GM12873 (cell line): ENCODE data around the gene GLIS1.

Experiments
- TF ChIP-seq, protein P1 (sequence below): IDR thresholded peaks from 2 replicates; pipeline ENCODE4 v1.5.1; 2012; ENCODE audit warnings: low read depth, mild to moderate bottlenecking, moderate library complexity, low read length, control low read depth; ENCODE audit not compliant: insufficient read depth; ENCODE audit errors: missing control alignments

The GLIS1 gene

GRCh38 chr1:53557830-53558738, 180.9 kb downstream of the GLIS1 start:
- TF ChIP-seq, protein P1, sequence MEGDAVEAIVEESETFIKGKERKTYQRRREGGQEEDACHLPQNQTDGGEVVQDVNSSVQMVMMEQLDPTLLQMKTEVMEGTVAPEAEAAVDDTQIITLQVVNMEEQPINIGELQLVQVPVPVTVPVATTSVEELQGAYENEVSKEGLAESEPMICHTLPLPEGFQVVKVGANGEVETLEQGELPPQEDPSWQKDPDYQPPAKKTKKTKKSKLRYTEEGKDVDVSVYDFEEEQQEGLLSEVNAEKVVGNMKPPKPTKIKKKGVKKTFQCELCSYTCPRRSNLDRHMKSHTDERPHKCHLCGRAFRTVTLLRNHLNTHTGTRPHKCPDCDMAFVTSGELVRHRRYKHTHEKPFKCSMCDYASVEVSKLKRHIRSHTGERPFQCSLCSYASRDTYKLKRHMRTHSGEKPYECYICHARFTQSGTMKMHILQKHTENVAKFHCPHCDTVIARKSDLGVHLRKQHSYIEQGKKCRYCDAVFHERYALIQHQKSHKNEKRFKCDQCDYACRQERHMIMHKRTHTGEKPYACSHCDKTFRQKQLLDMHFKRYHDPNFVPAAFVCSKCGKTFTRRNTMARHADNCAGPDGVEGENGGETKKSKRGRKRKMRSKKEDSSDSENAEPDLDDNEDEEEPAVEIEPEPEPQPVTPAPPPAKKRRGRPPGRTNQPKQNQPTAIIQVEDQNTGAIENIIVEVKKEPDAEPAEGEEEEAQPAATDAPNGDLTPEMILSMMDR: no peak

DNA sequence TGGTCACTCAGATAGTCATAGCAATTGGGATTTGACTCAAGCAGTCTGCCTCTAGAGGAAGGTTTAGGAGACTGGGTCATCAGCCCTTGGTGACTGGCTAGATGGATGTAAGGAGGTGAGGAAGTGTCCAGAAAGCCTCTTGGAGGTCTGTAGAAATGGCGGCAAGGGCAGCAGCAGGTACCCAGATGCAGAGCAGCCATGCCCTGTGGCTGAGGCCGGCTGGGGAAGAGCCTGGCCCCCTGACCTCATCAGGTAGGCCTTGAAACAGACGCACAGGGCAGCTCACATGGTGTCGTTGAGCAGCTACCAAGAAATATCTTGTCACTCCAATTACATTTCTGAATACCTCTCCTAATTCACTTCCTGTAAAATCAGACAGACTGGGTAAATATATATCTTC, 181.6 kb downstream of the GLIS1 start:
- TF ChIP-seq, protein P1: no peak

DNA sequence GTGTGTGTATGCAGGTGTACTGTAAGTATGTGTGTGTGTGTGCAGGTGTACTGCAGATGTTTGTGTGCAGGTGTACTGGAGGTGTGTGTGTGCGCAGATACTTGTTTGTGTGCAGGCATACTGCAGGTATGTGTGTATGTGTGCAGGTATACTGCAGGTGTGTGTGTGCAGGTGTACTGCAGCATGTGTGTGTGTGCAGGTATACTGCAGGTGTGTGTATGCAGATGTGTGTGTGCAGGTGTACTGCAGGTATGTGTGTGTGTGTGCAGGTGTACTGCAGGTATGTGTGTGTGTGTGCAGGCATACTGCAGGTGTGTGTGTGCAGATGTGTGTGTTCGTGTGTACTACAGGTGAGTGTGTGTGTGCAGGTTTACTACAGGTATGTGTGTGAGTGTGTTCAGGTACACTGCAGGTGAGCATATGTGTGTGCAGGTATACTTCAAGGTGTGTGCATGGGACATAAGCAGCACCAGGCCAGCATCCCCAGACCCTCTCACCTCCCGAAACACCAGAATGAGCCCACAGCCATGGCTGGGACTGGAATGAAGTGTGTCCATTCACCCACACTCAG, 182.2 kb downstream of the GLIS1 start:
- TF ChIP-seq, protein P1: no peak

DNA sequence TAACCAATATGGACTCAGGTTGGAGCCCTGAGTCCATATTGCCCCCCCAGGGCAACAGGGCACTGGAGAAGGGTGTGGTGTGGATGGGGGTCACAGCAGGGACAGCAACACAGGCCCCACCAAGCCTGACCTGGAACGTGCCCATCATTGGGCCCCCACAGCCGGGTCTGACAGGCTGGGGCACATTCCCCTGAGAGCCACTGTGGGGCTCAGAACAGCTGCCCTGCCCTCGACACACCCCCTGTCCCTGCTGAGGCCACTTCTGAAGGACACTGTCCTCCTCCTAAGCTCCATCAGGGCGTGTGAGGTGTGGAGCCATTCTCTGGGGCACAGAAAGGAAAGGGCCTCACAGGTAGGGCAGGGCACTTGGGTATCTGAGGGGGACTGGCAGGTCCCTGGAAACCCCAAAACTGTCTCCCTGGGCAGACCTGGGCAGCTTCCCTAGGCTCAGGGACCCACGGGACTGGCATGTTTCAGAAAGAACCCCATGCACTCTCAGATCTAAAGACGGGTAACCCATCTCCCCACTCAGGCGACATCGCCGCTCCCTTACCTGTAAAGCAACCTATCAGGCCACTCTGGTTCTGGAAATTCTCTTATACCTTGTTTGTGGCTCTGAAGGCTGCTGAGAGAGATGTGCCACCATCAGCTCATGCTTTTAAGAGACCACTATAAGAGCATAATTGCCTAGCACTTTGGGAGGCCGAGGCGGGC, 184.2 kb downstream of the GLIS1 start:
- TF ChIP-seq, protein P1: no peak

GRCh38 chr1:53553734-53554509, 185.0 kb downstream of the GLIS1 start:
- TF ChIP-seq, protein P1: no peak

DNA sequence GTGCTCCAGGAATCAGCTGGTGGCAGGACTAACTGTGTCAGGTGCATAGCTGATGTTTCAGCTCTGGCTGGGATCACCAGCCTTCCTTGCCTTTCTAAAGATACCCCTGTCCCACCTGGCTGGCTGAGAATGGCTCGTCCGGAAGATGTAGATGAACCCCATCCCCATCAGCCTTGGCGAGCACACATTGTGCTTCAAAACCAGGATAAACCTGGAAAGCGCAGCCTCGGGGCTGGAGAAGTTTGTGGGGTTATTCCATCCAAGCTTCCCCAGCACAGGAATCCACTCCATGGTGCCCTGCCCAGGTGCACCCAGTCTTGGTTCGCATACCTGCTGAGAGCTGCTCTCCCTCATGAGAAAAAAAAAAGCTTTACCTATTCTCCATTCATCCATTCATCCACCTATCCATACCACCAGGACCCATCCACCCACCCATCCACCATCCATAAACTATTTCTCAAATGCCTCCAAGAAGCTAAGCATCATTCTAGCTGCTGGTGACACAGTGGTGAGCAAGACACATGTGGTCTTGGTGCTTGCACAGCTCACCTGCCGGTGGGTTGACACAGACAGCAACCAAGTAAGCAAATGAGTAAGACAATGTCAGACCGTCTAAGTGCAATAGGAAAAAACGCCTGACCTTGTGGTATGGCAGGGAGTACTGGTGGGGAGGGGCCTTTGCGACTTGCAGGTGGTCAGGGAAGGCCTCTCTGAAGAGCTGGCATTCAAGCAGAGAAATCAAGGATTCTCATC, 185.8 kb downstream of the GLIS1 start:
- TF ChIP-seq, protein P1: no peak
